Bronchial epithelial cell (primary cell): ENCODE results near the gene FBXL13. TPM values are rescaled to one million over a fixed set of nuclear protein-coding genes. Genes with fewer than 3 reads are reported as not detected.

ENCODE experiments used
- DNase-seq: peaks from one replicate; pipeline ENCODE4 v3.0.0-alpha.2; 2010; ENCODE audit warnings: low read depth
- FAIRE-seq: peaks from 2 replicates; lab custom pipeline; 2011; peaks lifted over from hg19 to GRCh38; lab: Jason Lieb, UNC
- H3K27me3 ChIP-seq: 2 replicates; pipeline ENCODE4 v1.5.1; 2011; ENCODE audit warnings: low read length; ENCODE audit not compliant: control insufficient read depth, insufficient read depth
- H3K36me3 ChIP-seq: 2 replicates; pipeline ENCODE4 v1.5.1; 2011; ENCODE audit warnings: low read length; ENCODE audit not compliant: control insufficient read depth, insufficient read depth
- H3K4me3 ChIP-seq: 2 replicates; pipeline ENCODE4 v1.5.1; 2011; ENCODE audit warnings: mild to moderate bottlenecking, low read depth, low read length, control low read depth
- CTCF ChIP-seq: IDR thresholded peaks from 2 replicates; pipeline ENCODE4 v1.5.1; 2011; ENCODE audit warnings: mild to moderate bottlenecking, moderate library complexity, low read length, control low read depth, inconsistent platforms; ENCODE audit not compliant: insufficient read depth, severe bottlenecking
- total RNA-seq: library from RNA; depleted of rRNA; stranded (reverse); fragments of >200 nt; gene quantifications from 2 replicates; pipeline ENCODE4 v1.2.1, GENCODE V29; 2014

FBXL13 gene
- total RNA-seq, 1 donor from 2014 or later = 0.26 TPM

DNA sequence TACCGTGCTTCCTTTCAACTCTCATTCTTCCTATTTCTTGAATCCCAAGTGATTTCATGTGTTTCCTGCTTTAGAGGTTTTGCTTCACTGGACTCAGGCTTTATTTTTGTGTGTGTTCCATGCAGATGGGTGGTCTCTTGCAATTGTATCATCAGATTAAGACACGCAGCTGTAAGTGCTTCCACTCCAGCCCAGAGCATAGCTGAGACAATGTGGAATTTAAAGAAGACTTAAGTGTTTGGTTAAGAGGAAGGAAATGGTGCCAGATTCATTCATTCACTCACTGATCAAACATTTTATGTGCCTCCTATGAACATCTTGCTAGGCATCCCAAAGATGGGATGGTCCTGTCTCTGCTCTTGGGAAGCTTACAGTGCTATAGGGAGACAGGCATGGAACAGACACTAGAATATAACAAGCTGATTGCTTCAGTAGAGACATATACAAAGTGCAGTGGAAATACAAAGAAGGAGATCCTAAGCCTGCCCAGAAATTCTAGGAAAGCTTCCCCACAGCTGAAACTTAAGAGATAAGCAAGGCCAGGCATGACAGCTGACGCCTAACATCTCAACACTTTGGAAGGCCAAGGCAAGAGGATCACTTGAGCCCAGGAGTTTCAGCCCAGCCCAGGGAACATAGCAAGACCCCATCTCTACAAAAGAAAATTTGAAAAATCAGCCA, 207.9 kb downstream of the FBXL13 start:
- DNase-seq (no peak), FAIRE-seq (no peak)
- Histone ChIP-seq H3K36me3 (no peaks in the 10 kb centered on the region), H3K27me3 (no peaks in the 10 kb centered on the region), H3K4me3 (no peak overlapping the region)
- no peak for TF ChIP-seq CTCF

DNA sequence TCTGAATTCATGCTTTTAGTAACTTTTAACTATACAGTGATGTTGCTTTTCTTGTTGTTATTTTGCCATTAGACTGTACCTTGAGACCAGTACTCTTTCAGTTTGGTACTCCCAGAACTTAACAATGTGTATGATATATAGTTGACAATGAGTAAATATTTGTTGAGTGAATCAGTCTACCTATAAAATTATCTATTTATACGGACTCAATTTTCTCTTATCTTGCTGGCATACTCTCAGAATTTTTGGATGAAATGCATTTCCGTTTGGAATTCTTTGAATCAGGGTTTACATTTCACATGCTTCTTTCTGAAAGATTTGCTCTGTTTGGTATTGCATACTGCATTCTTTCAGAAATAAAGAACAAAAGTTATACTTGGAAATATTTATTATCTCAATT, 209.6 kb downstream of the FBXL13 start:
- no peak for TF ChIP-seq CTCF
- H3K27me3 ChIP-seq = no peaks in the 10 kb centered on the region
- DNase-seq (no peak), FAIRE-seq (no peak)
- H3K36me3 ChIP-seq = no peaks in the 10 kb centered on the region
- no peak overlapping the region for H3K4me3 ChIP-seq

DNA sequence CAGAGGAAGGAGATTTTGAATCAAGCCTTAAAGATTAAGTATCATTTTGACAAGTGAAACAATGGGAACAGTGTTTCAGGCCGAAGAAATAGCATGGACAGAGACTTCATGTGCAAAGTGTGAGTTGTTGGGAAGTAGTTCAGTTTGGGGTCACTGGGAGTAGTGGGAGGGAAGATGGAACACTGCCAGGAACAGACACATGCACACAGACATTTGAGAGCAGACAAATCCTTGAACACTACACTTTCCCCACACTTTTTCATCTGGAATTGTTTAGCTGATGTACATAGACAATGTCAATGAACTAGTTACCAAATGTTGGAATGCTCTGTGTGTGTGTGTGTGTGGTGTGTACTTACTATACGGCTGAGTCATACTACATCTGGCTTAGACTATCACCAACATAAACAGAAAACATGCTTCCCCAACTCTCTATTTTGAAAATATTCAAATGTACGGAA, 214.2 kb downstream of the FBXL13 start:
- peak; percentile 42 for DNase-seq
- TF ChIP-seq CTCF = no peak
- FAIRE-seq = no peak
- Histone ChIP-seq H3K27me3 (no peaks in the 10 kb centered on the region), H3K36me3 (no peaks in the 10 kb centered on the region), H3K4me3 (no peak overlapping the region)

DNA sequence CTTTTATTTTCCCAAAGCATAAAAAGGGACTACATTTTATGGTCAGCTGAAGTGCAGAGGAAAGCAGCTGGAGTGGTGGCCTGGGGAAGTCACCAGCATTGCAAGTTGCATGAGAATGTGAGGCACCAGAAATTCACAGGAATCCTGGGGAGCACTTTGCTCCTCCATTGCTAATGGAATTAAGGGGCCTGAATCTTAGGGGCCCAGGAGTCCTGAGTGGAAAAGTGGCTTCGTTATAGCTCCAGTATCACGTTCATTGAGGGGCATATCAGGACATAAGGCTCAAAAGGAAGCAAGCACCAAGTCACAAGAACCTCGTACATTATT, 214.8 kb downstream of the FBXL13 start:
- FAIRE-seq (no peak), DNase-seq (no peak)
- TF ChIP-seq CTCF = no peak
- Histone ChIP-seq H3K27me3 (no peaks in the 10 kb centered on the region), H3K4me3 (no peak overlapping the region), H3K36me3 (no peaks in the 10 kb centered on the region)

- no peak for TF ChIP-seq CTCF
- FAIRE-seq (no peak), DNase-seq (no peak)
- no peaks in the 10 kb centered on the region for H3K36me3 ChIP-seq
- H3K27me3 ChIP-seq = no peaks in the 10 kb centered on the region
- no peak overlapping the region for H3K4me3 ChIP-seq
Measured at GRCh38 chr7:102859084-102859798, 215.4 kb downstream of the FBXL13 start.
